Ovary (tissue), 3 donors: ENCODE measurements around the gene POU4F1.

ENCODE experiments used
- CTCF ChIP-seq, 3 donors: fragments of 450-650 bp in 2 of 3; fragments of 200-600 bp in 1 of 3; IDR thresholded peaks; one replicate each; pipeline versions ENCODE4 v1.5.1 to v1.8.0; 2016 to 2022; ENCODE audit warnings: antibody characterized with exemption in 3 of 3, mild to moderate bottlenecking in 1 of 3
- EP300 ChIP-seq: sonication (generic); formaldehyde crosslinking; IDR thresholded peaks from one replicate; pipeline ENCODE4 v1.6.1; 2017; ENCODE audit warnings: antibody characterized with exemption
- POLR2A ChIP-seq: fragments of 450-650 bp; IDR thresholded peaks from one replicate; pipeline ENCODE4 v1.6.1; 2017; ENCODE audit warnings: antibody characterized with exemption, mild to moderate bottlenecking, moderate library complexity
- donor health status: DM: no; HTN: no; CAD: no.

GRCh38 chr13:78598116-78598781 lies 5.1 kb downstream of the POU4F1 start:
- TF ChIP-seq CTCF (IDR thresholded peaks at IDR 0.05) (no peak), POLR2A (no peak), EP300 (no peak)
